Urothelium cell line (cell line): ENCODE data around the gene MPC1.

Experiments used
- DNase-seq: peaks from one replicate; pipeline ENCODE4 v3.0.0; 2011; ENCODE audit warnings: low spot score, mixed read lengths
- FAIRE-seq: peaks from 2 replicates; lab custom pipeline; 2011; peaks lifted over from hg19 to GRCh38; lab: Jason Lieb, UNC

Gene MPC1

DNA sequence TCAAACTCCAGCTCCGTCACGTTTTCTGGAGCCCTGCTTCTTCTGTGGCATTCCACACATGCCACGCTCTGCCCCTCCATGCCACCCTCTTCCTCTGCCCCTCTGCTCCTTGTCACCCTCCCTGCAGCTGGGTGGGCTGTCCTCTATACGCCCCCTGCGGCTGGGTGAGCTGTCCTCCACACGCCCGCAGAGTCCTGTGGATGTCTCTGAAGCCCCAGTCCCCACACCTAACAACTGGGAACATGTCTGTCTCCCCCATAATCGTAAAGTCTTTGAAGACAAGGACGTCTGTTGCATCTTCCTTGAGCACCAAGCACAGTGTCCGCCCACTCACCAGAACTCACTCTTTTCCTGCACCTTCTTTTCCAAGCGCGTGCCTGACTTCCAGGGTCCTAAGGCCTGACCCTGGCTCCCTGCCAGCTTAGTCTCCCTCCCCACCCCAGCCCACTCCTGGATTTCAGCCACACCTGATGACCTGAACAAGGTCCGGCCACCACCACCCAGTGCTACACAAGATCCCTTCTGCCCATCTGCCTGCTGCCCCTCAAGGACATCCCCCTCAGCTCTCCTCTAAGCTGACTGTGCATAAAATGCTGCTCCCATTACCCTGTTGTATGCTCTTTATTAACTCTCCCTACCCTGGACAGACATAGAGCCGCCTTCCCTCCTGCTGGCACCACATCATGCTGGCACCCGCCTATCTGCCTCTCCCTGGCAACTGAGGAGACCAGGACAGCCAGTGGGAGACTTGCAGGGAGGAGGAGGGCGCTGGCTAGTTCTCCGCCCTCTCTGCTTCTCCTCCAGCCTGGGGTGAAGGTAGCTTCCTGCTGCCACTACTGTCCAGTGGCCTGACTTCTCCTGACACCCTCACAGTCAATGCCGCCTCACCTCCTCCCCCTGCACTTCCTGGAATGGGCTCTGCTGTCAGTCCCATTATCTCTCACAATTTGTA, 63.8 kb downstream of the MPC1 start:
- no peak for DNase-seq
- FAIRE-seq, result no peak

GRCh38 chr6:166318227-166318626, 64.5 kb downstream of the MPC1 start:
- FAIRE-seq, result no peak
- DNase-seq, result peak; percentile 37

DNA sequence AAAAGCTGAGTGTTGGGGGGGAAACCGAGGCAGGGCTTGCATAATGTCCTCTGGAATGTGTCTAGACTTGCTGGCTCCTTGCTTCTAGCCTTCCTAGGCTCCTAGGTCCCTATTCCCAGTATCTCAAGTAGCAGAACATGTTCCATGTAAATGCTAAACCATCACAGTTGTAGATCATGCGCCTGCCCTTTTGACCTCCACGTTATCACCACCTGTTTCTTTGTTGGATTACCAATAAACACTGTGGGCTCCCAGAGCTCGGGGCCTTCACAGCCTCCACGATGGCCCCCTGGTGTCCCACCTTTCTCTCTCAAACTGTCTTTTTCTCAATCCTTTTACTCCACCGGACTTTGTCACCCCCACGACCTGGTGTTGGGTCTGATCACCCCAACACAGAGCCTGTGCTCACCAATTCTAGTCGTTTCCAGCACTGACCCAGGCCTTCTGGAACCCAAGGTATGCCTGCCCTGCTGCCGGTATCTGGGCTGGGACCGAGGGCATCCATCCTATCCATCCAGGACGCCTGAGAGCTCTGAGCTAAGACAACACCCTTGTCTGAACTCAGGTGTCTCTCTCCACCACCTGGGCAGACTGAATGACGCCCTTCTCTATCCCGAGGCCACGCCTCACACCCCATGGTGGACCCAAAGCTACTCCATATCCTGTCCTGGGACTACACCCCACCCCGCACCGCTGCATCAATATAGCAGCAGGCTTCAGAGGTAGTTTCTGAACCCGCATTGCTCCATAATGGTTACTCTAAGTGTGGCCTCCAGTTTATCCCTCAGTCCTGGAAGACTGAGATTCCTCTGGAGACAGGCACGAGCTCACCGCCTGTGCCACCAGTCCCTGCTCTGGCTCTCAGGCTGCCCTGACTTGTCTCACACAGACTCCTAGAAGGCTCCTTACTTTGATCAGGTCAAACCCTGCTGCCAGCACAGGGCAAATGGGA, 65.2 kb downstream of the MPC1 start:
- DNase-seq (no peak), FAIRE-seq (no peak)

GRCh38 chr6:166315436-166315835, 67.3 kb downstream of the MPC1 start:
- DNase-seq (no peak), FAIRE-seq (no peak)
